PC-9 (cell line): Measurements from ENCODE around the gene OR10H4.

Experiments
- CTCF ChIP-seq: fragments of 200-600 bp; sonication (generic); conservative IDR thresholded peaks from 2 replicates; pipeline ENCODE4 v1.6.1; 2017; ENCODE audit warnings: mixed run types, antibody characterized with exemption, mild to moderate bottlenecking, moderate library complexity
- EZH2 ChIP-seq: fragments of 200-600 bp; sonication (generic); IDR thresholded peaks from 2 replicates; pipeline ENCODE4 v1.8.0; 2017; ENCODE audit warnings: antibody characterized with exemption, low read depth

DNA sequence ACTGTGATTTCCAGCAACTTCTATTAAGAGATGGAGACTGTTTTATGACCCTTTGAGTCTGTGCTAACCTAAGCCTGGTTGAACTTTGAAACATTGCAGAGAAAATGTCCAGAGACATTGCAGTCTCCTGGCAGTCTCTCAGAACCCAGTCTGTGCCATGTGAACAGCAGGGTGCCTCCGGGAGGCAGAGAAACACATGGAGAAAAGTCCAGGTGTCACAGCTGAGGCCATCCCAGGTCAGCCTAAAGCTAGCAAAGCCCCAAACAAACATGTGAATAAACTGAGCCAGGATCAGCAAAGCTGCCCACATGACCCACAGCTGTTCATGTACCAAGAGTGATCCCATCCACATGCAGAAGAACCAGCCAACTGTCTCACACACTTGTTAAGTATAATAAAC lies 22.3 kb upstream of the OR10H4 start:
- TF ChIP-seq CTCF, result no peak
- TF ChIP-seq EZH2, result no peak
